Measurements from ENCODE around the gene ZSCAN5C. TPM values are rescaled to one million over a fixed set of nuclear protein-coding genes. Genes with fewer than 3 reads are reported as not detected.

Gene ZSCAN5C
- total and polyA plus RNA-seq, 2 of the 8 experiments (the other 6 are each of a cell fraction or from before 2014, with no cell fraction given): not detected

- H3K27me3 ChIP-seq (replicated peaks in 1 of 4; ENCODE audit: control insufficient read depth in 3 of 4, extremely low read depth in 1 of 4, insufficient read depth in 3 of 4, low read length in 3 of 4): no peaks in the 10 kb centered on the region
- H2AK5ac ChIP-seq (ENCODE audit: low read depth, low read length): no peak overlapping the region
- ChIA-PET CTCF (ENCODE audit: partially characterized antibody) (interaction anchor here (2.1 to 7.9 kb wide), 2 partner anchors 13 to 93 kb away, joined by 11 to 76 read pairs; no protein-coding TSS in a partner anchor), POLR2A (ENCODE audit: partially characterized antibody) (no interaction called here)
- no peak overlapping the region for H2BK5ac ChIP-seq (ENCODE audit: low read depth, low read length)
- whole genome bisulfite sequencing, 2 experiments (ENCODE audit: extremely low coverage in 1 of 2, insufficient coverage in 1 of 2, insufficient read length in 1 of 2, insufficient replicate concordance in 2 of 2, low coverage in 1 of 2, low lambda C conversion rate in 2 of 2, missing lambda C conversion rate in 1 of 2): 92 to 100% methylated on average over 4 to 9 of the region's 9 CpGs
- peaks cover 0 to 9% of the 10 kb centered on the region in 2 experiments for H4K20me1 ChIP-seq (replicated peaks in 1 of 2; ENCODE audit: control insufficient read depth in 1 of 2, insufficient read depth in 2 of 2, low read length in 2 of 2)
- H3K9me3 ChIP-seq (ENCODE audit: insufficient read depth in 2 of 2, low read depth in 1 of 2, low read length in 1 of 2): no peaks in the 10 kb centered on the region
- no peak for DNase-seq (ENCODE audit: low read depth in 1 of 2, low spot score in 2 of 2)
- no peak overlapping the region for H2BK12ac ChIP-seq (ENCODE audit: low read depth, low read length)
- peaks cover 0 to 2% (median under 1%) of the 10 kb centered on the region in 4 experiments; a peak in 3 of 7 replicates for H3K4me1 ChIP-seq (replicated peaks in 1 of 4; ENCODE audit: control insufficient read depth in 3 of 4, insufficient read depth in 4 of 4, low read length in 3 of 4)
- no peak overlapping the region for H2BK20ac ChIP-seq (ENCODE audit: low read length)
- H3K18ac ChIP-seq (ENCODE audit: extremely low read depth, low read length): no peak overlapping the region
- no peak overlapping the region for H3K27ac ChIP-seq (ENCODE audit: low read depth, low read length)
- H2BK15ac ChIP-seq (ENCODE audit: low read length): no peak overlapping the region
- no peak overlapping the region for H3K14ac ChIP-seq (ENCODE audit: insufficient read length)
- no peak overlapping the region for H3K4me2 ChIP-seq (ENCODE audit: insufficient read depth in 1 of 2, low read depth in 2 of 2, low read length in 2 of 2)
- FAIRE-seq: no peak
- H3K23me2 ChIP-seq (ENCODE audit: low read depth, low read length): peaks cover 7% of the 10 kb centered on the region; the same call in 1 of the 2 replicates
- no peak overlapping the region for H2AFZ ChIP-seq (ENCODE audit: low read length)
- peaks cover 4% of the 10 kb centered on the region; the same call in 1 of the 2 replicates for H3K79me1 ChIP-seq (ENCODE audit: low read depth, low read length)
- no peak overlapping the region for H4K91ac ChIP-seq (replicated peaks; ENCODE audit: insufficient read length, low read length)
- peaks cover 3 to 20% (median 12%) of the 10 kb centered on the region in 4 experiments; a peak in 6 of 8 replicates for H3K36me3 ChIP-seq (ENCODE audit: control insufficient read depth in 2 of 4, insufficient read depth in 4 of 4, low read length in 3 of 4)
- no peaks in the 10 kb centered on the region for H3K79me2 ChIP-seq (ENCODE audit: control insufficient read depth in 1 of 2, insufficient read depth in 2 of 2, low read length in 2 of 2)
- no peak overlapping the region for H3K4me3 ChIP-seq (ENCODE audit: extremely low read depth in 1 of 4, insufficient read depth in 2 of 4, low read depth in 3 of 4, low read length in 4 of 4)
- no peak overlapping the region for H4K8ac ChIP-seq (ENCODE audit: extremely low read depth, insufficient read depth, low read length)
- no peak overlapping the region for H3K9ac ChIP-seq (replicated peaks in 1 of 4; ENCODE audit: extremely low read depth in 1 of 4, low read depth in 3 of 4, low read length in 3 of 4)
- no peak overlapping the region for H3K56ac ChIP-seq (replicated peaks; ENCODE audit: insufficient read length, low read depth, low read length)
- no peak overlapping the region for H3K23ac ChIP-seq (ENCODE audit: insufficient read length)
- no peak overlapping the region for H2BK120ac ChIP-seq (replicated peaks; ENCODE audit: low read depth, low read length)
- no peak overlapping the region for H4K5ac ChIP-seq (ENCODE audit: insufficient read length, low read depth, low read length)
- H3K4ac ChIP-seq (replicated peaks; ENCODE audit: insufficient read length, low read depth, low read length): no peak overlapping the region
- TF ChIP-seq JUN (IDR thresholded peaks at IDR 0.05; ENCODE audit: low read depth, low read length) (no peak), SRF (IDR thresholded peaks at IDR 0.05; ENCODE audit: low read depth, low read length) (no peak), TAF1 (IDR thresholded peaks at IDR 0.05; ENCODE audit: low read depth, low read length) (no peak), CBX8 (IDR thresholded peaks at IDR 0.05; ENCODE audit: borderline replicate concordance, low read depth, low read length) (no peak)
- TF ChIP-seq, protein P1, sequence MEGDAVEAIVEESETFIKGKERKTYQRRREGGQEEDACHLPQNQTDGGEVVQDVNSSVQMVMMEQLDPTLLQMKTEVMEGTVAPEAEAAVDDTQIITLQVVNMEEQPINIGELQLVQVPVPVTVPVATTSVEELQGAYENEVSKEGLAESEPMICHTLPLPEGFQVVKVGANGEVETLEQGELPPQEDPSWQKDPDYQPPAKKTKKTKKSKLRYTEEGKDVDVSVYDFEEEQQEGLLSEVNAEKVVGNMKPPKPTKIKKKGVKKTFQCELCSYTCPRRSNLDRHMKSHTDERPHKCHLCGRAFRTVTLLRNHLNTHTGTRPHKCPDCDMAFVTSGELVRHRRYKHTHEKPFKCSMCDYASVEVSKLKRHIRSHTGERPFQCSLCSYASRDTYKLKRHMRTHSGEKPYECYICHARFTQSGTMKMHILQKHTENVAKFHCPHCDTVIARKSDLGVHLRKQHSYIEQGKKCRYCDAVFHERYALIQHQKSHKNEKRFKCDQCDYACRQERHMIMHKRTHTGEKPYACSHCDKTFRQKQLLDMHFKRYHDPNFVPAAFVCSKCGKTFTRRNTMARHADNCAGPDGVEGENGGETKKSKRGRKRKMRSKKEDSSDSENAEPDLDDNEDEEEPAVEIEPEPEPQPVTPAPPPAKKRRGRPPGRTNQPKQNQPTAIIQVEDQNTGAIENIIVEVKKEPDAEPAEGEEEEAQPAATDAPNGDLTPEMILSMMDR (IDR thresholded peaks at IDR 0.05; ENCODE audit: control extremely low read depth in 1 of 3, insufficient read depth in 1 of 3, low read depth in 1 of 3, low read length in 3 of 3): no peak
Measured at GRCh38 chr19:56159009-56159559, 43.0 kb upstream of the ZSCAN5C start.

All from H1 (cell line).